Loucy (cell line): Measurements from ENCODE around the gene ALKBH5.

Experiments used
- H2AFZ ChIP-seq: fragments of 200-600 bp; sonication (generic); 2 replicates; pipeline ENCODE4 v1.6.0; 2016; ENCODE audit warnings: antibody characterized with exemption, mild to moderate bottlenecking, low read length, moderate library complexity
- H3F3A ChIP-seq: fragments of 200-600 bp; 2 replicates; pipeline ENCODE4 v1.6.0; 2016; ENCODE audit warnings: antibody characterized with exemption, low read depth, mild to moderate bottlenecking
- H3K27me3 ChIP-seq: fragments of 200-600 bp; sonication (generic); 2 replicates; pipeline ENCODE4 v1.6.1; 2014; ENCODE audit warnings: low read length, mild to moderate bottlenecking; ENCODE audit not compliant: insufficient read depth, poor library complexity, severe bottlenecking
- H3K36me3 ChIP-seq: fragments of 200-600 bp; sonication (generic); 2 replicates; pipeline ENCODE4 v1.6.1; 2016; ENCODE audit warnings: low read length; ENCODE audit not compliant: insufficient read depth
- H3K4me1 ChIP-seq: fragments of 200-600 bp; sonication (generic); 2 replicates; pipeline ENCODE4 v1.5.1; 2014; ENCODE audit warnings: low read length, mild to moderate bottlenecking; ENCODE audit not compliant: insufficient read depth, poor library complexity, severe bottlenecking
- H3K4me2 ChIP-seq: fragments of 200-600 bp; sonication (generic); 2 replicates; pipeline ENCODE4 v1.6.0; 2014; ENCODE audit warnings: antibody characterized with exemption, low read length, low read depth, mild to moderate bottlenecking; ENCODE audit not compliant: poor library complexity, severe bottlenecking
- H3K4me3 ChIP-seq: fragments of 200-600 bp; sonication (generic); 2 replicates; pipeline ENCODE4 v1.5.1; 2014; ENCODE audit warnings: low read length, mild to moderate bottlenecking, mixed read lengths; ENCODE audit not compliant: poor library complexity, severe bottlenecking
- H3K79me2 ChIP-seq: fragments of 200-600 bp; sonication (generic); 2 replicates; pipeline ENCODE4 v1.6.1; 2014; ENCODE audit warnings: low read length; ENCODE audit not compliant: insufficient read depth
- H3K9ac ChIP-seq: fragments of 200-600 bp; sonication (generic); 2 replicates; pipeline ENCODE4 v1.6.0; 2014; ENCODE audit warnings: mild to moderate bottlenecking, low read depth, low read length, moderate library complexity; ENCODE audit not compliant: poor library complexity, severe bottlenecking
- H3K9me2 ChIP-seq: fragments of 200-600 bp; sonication (generic); replicated peaks from 2 replicates; pipeline ENCODE4 v1.6.1; 2016; ENCODE audit warnings: low read depth, low read length, mixed read lengths
- H3K9me3 ChIP-seq: fragments of 200-600 bp; sonication (generic); 2 replicates; pipeline ENCODE4 v1.6.1; 2014; ENCODE audit warnings: mild to moderate bottlenecking, antibody characterized with exemption, low read length, low read depth; ENCODE audit not compliant: insufficient read depth
- H4K20me1 ChIP-seq: fragments of 200-600 bp; sonication (generic); 2 replicates; pipeline ENCODE4 v1.6.0; 2014; ENCODE audit warnings: antibody characterized with exemption, low read length, mild to moderate bottlenecking; ENCODE audit not compliant: insufficient read depth, poor library complexity, severe bottlenecking
- EZH2phosphoT487 ChIP-seq: fragments of 200-600 bp; IDR thresholded peaks from 2 replicates; pipeline ENCODE4 v1.6.1; 2018; ENCODE audit warnings: antibody characterized with exemption, mild to moderate bottlenecking, moderate library complexity, borderline replicate concordance
- TF ChIP-seq, protein P1 (sequence below): fragments of 200-600 bp; sonication (generic); conservative IDR thresholded peaks from 2 replicates; pipeline ENCODE4 v1.5.1; 2014; ENCODE audit warnings: mild to moderate bottlenecking, antibody characterized with exemption, low read length

ALKBH5 gene

DNA sequence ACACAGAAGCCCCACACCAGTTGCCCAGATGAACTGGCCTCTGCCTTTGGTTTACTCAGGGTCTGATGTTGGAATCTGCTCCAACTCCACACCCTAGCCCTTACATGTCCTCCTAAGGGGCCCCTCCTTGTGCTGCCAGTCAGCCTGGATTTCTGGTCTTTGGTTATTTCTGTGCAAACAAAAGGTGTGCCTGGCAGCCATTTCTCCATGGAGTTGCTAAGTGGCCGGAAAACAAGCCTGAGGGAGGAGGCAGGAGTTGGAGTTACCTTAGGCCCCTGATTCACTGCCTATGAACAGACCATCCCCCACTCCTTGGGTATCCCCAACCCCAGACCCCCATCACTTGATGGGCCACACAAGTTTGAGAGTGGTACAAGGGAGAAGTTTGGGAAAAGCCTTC is 4.4 kb upstream of the ALKBH5 start:
- Histone ChIP-seq H3K36me3 (no peaks in the 10 kb centered on the region), H3K9ac (no peak overlapping the region), H3K4me3 (no peak overlapping the region), H3K27me3 (no peaks in the 10 kb centered on the region), H2AFZ (no peak overlapping the region), H3K79me2 (peaks cover 15% of the 10 kb centered on the region), H4K20me1 (peaks cover under 1% of the 10 kb centered on the region), H3F3A (no peaks in the 10 kb centered on the region), H3K4me1 (peaks cover 9% of the 10 kb centered on the region), H3K9me3 (no peaks in the 10 kb centered on the region), H3K4me2 (no peak overlapping the region), H3K9me2 (no peaks in the 10 kb centered on the region)
- TF ChIP-seq, protein P1, sequence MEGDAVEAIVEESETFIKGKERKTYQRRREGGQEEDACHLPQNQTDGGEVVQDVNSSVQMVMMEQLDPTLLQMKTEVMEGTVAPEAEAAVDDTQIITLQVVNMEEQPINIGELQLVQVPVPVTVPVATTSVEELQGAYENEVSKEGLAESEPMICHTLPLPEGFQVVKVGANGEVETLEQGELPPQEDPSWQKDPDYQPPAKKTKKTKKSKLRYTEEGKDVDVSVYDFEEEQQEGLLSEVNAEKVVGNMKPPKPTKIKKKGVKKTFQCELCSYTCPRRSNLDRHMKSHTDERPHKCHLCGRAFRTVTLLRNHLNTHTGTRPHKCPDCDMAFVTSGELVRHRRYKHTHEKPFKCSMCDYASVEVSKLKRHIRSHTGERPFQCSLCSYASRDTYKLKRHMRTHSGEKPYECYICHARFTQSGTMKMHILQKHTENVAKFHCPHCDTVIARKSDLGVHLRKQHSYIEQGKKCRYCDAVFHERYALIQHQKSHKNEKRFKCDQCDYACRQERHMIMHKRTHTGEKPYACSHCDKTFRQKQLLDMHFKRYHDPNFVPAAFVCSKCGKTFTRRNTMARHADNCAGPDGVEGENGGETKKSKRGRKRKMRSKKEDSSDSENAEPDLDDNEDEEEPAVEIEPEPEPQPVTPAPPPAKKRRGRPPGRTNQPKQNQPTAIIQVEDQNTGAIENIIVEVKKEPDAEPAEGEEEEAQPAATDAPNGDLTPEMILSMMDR: no peak
- TF ChIP-seq EZH2phosphoT487: no peak

DNA sequence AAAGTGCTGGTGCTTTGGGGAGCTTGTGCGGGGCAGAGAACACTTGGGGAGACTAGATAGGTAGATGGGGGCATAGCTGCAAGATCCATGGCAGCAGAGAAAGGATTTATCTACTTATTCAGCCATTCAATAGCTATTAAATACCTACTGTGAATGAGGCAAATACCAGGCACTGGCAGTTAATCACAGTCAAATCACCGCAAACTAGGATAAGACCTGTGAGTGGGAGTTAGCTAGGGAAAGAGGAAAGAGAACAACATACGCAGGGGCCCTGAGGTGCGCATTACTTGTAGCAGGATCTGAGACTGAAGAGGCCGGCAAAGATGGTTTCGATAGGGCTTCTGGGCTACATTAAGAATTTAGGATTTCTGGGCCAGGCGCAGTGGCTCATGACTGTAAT is 3.8 kb upstream of the ALKBH5 start:
- Histone ChIP-seq H4K20me1 (peaks cover 6% of the 10 kb centered on the region), H3K27me3 (no peaks in the 10 kb centered on the region), H3K9me2 (no peaks in the 10 kb centered on the region), H3K9me3 (no peaks in the 10 kb centered on the region), H3K4me1 (peaks cover 11% of the 10 kb centered on the region), H3K79me2 (peaks cover 21% of the 10 kb centered on the region), H3K4me3 (no peak overlapping the region), H3K4me2 (no peak overlapping the region), H2AFZ (no peak overlapping the region), H3K9ac (no peak overlapping the region), H3K36me3 (no peaks in the 10 kb centered on the region), H3F3A (no peaks in the 10 kb centered on the region)
- TF ChIP-seq, protein P1: no peak
- TF ChIP-seq EZH2phosphoT487: no peak

DNA sequence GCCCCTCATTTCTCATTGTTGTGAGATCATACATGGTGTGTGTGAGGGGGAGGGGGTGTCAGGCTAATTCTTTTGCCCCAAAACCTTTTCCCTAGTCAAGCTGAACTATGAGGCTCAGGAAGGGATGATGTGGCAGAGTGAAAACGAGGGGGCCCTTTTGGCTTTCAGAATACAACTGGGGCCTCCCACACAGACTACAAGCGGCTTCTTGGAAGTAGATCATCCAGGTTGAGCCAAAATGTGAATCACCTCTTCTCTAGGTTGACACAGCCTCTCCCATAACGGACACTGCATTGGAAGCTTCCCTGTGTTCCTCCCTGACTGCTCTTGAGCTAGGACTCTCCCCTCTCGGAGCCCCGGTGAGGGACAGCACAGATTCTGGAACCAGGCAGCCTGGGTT is 2.3 kb upstream of the ALKBH5 start:
- Histone ChIP-seq H3K4me1 (peaks cover 27% of the 10 kb centered on the region), H4K20me1 (peaks cover 22% of the 10 kb centered on the region), H3F3A (no peaks in the 10 kb centered on the region), H3K4me3 (peak overlapping the region; percentile 97), H3K36me3 (no peaks in the 10 kb centered on the region), H3K4me2 (peak overlapping the region; percentile 97), H3K79me2 (peaks cover 36% of the 10 kb centered on the region), H2AFZ (no peak overlapping the region), H3K9ac (peak overlapping the region; percentile 82), H3K9me3 (no peaks in the 10 kb centered on the region), H3K27me3 (no peaks in the 10 kb centered on the region), H3K9me2 (no peaks in the 10 kb centered on the region)
- TF ChIP-seq, protein P1: no peak
- no peak for TF ChIP-seq EZH2phosphoT487
